Measurements from ENCODE around the gene CD320. TPM values are rescaled to one million over a fixed set of nuclear protein-coding genes. Genes with fewer than 3 reads are reported as not detected.
"Not testable (repeated sequence)": the region's sequence is repeated elsewhere in the genome, so short reads cannot be mapped to it uniquely, and the experiment has no call there.

The CD320 gene
- total RNA-seq, 4 donors from 2014 or later: 11.8 to 41.0 (median 22.3) TPM

- no peak for DNase-seq (ENCODE audit: low spot score in 2 of 2)
- no peaks in the 10 kb centered on the region for H3K27me3 ChIP-seq
- peaks cover 49% of the 10 kb centered on the region for H3K36me3 ChIP-seq
- no peak overlapping the region for H3K4me3 ChIP-seq
- no peak overlapping the region for H3K27ac ChIP-seq
- H3K4me1 ChIP-seq: peaks cover 23% of the 10 kb centered on the region
- no peak for TF ChIP-seq CTCF (IDR thresholded peaks at IDR 0.05)
- H3K9me3 ChIP-seq: no peaks in the 10 kb centered on the region
- 87% methylated on average over 14 of the region's 14 CpGs for WGBS
Observed at GRCh38 chr19:8316351-8317125, 8.4 kb upstream of the CD320 start.

DNA sequence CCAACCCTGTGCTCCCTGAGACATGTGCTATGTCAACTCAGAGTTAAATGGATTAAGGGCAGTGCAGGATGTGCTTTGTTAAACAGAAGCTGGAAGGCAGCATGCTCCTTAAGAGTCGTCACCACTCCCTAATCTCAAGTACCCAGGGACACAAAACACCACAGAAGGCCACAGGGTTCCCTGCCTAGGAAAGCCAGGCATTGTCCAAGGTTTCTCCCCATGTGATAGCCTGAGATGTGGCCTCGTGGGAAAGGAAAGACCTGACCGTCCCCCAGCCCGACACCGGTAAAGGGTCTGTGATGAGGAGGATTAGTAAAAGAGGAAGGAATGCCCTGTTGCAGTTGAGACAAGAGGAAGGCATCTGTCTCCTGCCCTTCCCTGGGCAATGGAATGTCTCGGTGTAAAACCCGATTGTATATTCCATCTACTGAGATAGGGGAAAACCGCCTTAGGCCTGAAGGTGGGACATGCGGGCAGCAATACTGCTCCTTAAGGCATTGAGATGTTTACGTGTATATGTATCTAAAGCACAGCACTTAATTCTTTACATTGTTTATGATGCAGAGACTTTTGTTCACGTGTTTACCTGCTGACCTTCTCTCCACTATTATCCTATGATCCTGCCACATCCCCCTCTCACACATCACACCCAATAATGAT lies 7.0 kb upstream of the CD320 start:
- DNase-seq (ENCODE audit: low spot score in 2 of 2); H3K9me3 ChIP-seq; H3K27me3 ChIP-seq; H3K4me3 ChIP-seq; H3K27ac ChIP-seq: not testable (repeated sequence)
- H3K36me3 ChIP-seq: peaks cover 63% of the 10 kb centered on the region
- H3K4me1 ChIP-seq: peaks cover 22% of the 10 kb centered on the region
- 93% methylated on average over 11 of the region's 11 CpGs for WGBS

DNA sequence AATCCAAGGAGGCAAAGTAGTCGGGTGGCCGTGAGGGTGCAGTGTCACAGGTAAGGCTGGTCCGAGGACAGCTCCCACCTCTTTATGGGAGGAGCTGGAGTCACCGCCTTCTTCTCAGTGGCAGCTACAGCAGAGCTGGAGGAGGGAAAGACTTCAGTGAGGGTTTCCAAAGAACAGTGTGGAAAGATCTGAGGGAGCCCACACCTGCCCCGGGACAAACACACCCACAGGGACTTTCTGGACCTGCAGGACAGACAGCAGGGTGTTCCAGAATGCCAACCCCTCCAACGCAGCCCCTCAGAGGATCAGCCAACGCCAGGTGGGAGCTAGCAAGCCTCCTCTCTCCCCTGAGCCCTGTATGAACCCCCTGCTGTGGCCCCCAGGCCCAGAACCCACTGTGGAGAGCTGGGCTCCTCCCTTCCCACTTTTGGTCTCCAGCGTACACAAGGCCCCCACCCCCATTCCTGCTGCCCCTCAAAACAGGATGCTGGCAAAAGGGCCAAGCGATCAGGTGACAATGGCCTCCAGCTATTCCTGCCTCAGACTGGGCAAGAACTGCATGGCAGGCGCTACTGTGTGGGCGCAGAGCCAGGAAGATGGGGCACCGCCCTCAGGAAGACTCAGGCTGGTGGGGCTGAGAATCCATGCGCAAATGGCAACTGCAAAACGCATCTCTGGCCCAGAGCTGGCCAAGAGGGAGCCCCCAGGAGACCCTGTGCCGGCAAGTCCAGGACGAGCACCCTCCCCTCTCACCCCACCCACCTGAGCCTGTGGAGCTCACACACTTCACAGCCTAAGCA lies 3.5 kb upstream of the CD320 start:
- DNase-seq (ENCODE audit: low spot score in 2 of 2): peak; percentile 71 to 75
- peaks cover 71% of the 10 kb centered on the region for H3K36me3 ChIP-seq
- no peak overlapping the region for H3K4me3 ChIP-seq

GRCh38 chr19:8310342-8311055 lies 2.3 kb upstream of the CD320 start:
- H3K4me3 ChIP-seq: no peak overlapping the region
- DNase-seq (ENCODE audit: low spot score in 2 of 2): peak; percentile 31 to 47
- H3K4me1 ChIP-seq: peaks cover 46% of the 10 kb centered on the region
- no peaks in the 10 kb centered on the region for H3K27me3 ChIP-seq
- TF ChIP-seq POLR2AphosphoS5 (IDR thresholded peaks at IDR 0.05) (no peak), POLR2A (IDR thresholded peaks at IDR 0.05) (no peak), CTCF (IDR thresholded peaks at IDR 0.05) (no peak), EP300 (IDR thresholded peaks at IDR 0.05) (no peak)
- H3K9me3 ChIP-seq: no peaks in the 10 kb centered on the region
- no peak overlapping the region for H3K27ac ChIP-seq
- 96% methylated on average over 14 of the region's 17 CpGs for WGBS
- peaks cover 60% of the 10 kb centered on the region for H3K36me3 ChIP-seq

More for the DNA sequence above, 3.5 kb upstream of the CD320 start:
- no peak for TF ChIP-seq POLR2AphosphoS5 (IDR thresholded peaks at IDR 0.05)
- no peak overlapping the region for H3K27ac ChIP-seq
- WGBS: 48% methylated on average over 8 of the region's 16 CpGs
- no peaks in the 10 kb centered on the region for H3K9me3 ChIP-seq
- no peaks in the 10 kb centered on the region for H3K27me3 ChIP-seq
- peaks cover 40% of the 10 kb centered on the region for H3K4me1 ChIP-seq

GRCh38 chr19:8308891-8309291 lies 733 bp upstream of the CD320 start:
- Histone ChIP-seq H3K27me3 (no peaks in the 10 kb centered on the region), H3K4me1 (peaks cover 46% of the 10 kb centered on the region), H3K4me3 (peak overlapping the region; percentile 63), H3K9me3 (no peaks in the 10 kb centered on the region), H3K27ac (no peak overlapping the region), H3K36me3 (peaks cover 44% of the 10 kb centered on the region)
- peak; percentile 51 to 64 for DNase-seq (ENCODE audit: low spot score in 2 of 2)
- TF ChIP-seq CTCF (IDR thresholded peaks at IDR 0.05) (no peak), POLR2A (IDR thresholded peaks at IDR 0.05) (no peak), POLR2AphosphoS5 (IDR thresholded peaks at IDR 0.05) (no peak), EP300 (IDR thresholded peaks at IDR 0.05) (no peak)
- 66% methylated on average over 17 of the region's 17 CpGs for WGBS
